H9 (cell line): ENCODE data around the gene AQP5. TPM values are rescaled to one million over a fixed set of nuclear protein-coding genes. Genes with fewer than 3 reads are reported as not detected.

Source experiments
- DNase-seq: peaks from one replicate; pipeline ENCODE4 v3.0.0-alpha.2; 2017
- H2AFZ ChIP-seq: one replicate; pipeline ENCODE4 v1.6.1; 2013; ENCODE audit warnings: mild to moderate bottlenecking, low read length, control low read depth, moderate library complexity
- H2AK5ac ChIP-seq: 2 replicates; pipeline ENCODE4 v1.6.1; 2013; ENCODE audit warnings: low read length, control low read depth, mixed read lengths; ENCODE audit not compliant: insufficient read length
- H2BK120ac ChIP-seq: one replicate; pipeline ENCODE4 v1.6.1; 2013; ENCODE audit warnings: low read depth, mild to moderate bottlenecking, low read length, control low read depth, inconsistent platforms; ENCODE audit not compliant: poor library complexity, severe bottlenecking
- H2BK12ac ChIP-seq: 2 replicates; pipeline ENCODE4 v1.6.1; 2013; ENCODE audit warnings: low read length, control low read depth, mixed read lengths, low read depth; ENCODE audit not compliant: insufficient read length
- H2BK15ac ChIP-seq: 2 replicates; pipeline ENCODE4 v1.6.1; 2013; ENCODE audit warnings: low read depth, low read length, control low read depth
- H2BK20ac ChIP-seq: one replicate; pipeline ENCODE4 v1.6.1; 2013; ENCODE audit warnings: low read depth, mild to moderate bottlenecking, low read length, control low read depth, inconsistent platforms; ENCODE audit not compliant: poor library complexity, severe bottlenecking
- H2BK5ac ChIP-seq: 2 replicates; pipeline ENCODE4 v1.6.1; 2013; ENCODE audit warnings: low read length, control low read depth, mixed read lengths; ENCODE audit not compliant: insufficient read length
- H3K14ac ChIP-seq: 2 replicates; pipeline ENCODE4 v1.6.1; 2013; ENCODE audit warnings: low read length, control low read depth; ENCODE audit not compliant: insufficient read depth
- H3K18ac ChIP-seq: 2 replicates; pipeline ENCODE4 v1.6.1; 2013; ENCODE audit warnings: low read depth, mild to moderate bottlenecking, mixed read lengths, low read length, control low read depth; ENCODE audit not compliant: insufficient read length
- H3K23ac ChIP-seq: 2 replicates; pipeline ENCODE4 v1.6.1; 2013; ENCODE audit warnings: low read length, control low read depth, mixed read lengths, low read depth; ENCODE audit not compliant: insufficient read length
- H3K23me2 ChIP-seq: 2 replicates; pipeline ENCODE4 v1.6.1; 2013; ENCODE audit warnings: low read depth, mild to moderate bottlenecking, mixed read lengths, low read length, control low read depth; ENCODE audit not compliant: insufficient read length, poor library complexity, severe bottlenecking
- H3K27ac ChIP-seq: 2 replicates; pipeline ENCODE4 v1.5.1; 2013; ENCODE audit warnings: low read length, control low read depth, mixed read lengths, low read depth; ENCODE audit not compliant: insufficient read length
- H3K27me3 ChIP-seq: 2 replicates; pipeline ENCODE4 v1.6.1; 2013; ENCODE audit warnings: low read length, control low read depth, inconsistent platforms; ENCODE audit not compliant: insufficient read depth
- H3K4ac ChIP-seq: 2 replicates; pipeline ENCODE4 v1.6.1; 2013; ENCODE audit warnings: low read depth, mild to moderate bottlenecking, control low read depth, inconsistent platforms, low read length, moderate library complexity
- H3K4me1 ChIP-seq: 2 replicates; pipeline ENCODE4 v1.6.1; 2013; ENCODE audit warnings: low read length, control low read depth, inconsistent platforms; ENCODE audit not compliant: insufficient read depth
- H3K4me2 ChIP-seq: 2 replicates; pipeline ENCODE4 v1.6.1; 2013; ENCODE audit warnings: low read length, control low read depth, mixed read lengths; ENCODE audit not compliant: insufficient read length, insufficient read depth
- H3K56ac ChIP-seq: 2 replicates; pipeline ENCODE4 v1.6.1; 2013; ENCODE audit warnings: low read depth, mild to moderate bottlenecking, mixed read lengths, low read length, control low read depth; ENCODE audit not compliant: insufficient read length
- H3K79me1 ChIP-seq: 2 replicates; pipeline ENCODE4 v1.6.1; 2013; ENCODE audit warnings: low read depth, mild to moderate bottlenecking, moderate library complexity, low read length, control low read depth, inconsistent platforms; ENCODE audit not compliant: insufficient read depth, poor library complexity, severe bottlenecking
- H3K79me2 ChIP-seq: 2 replicates; pipeline ENCODE4 v1.6.1; 2013; ENCODE audit warnings: low read length, control low read depth, inconsistent platforms; ENCODE audit not compliant: insufficient read depth
- H3K9ac ChIP-seq: 2 replicates; pipeline ENCODE4 v1.6.1; 2013; ENCODE audit warnings: low read length, control low read depth, mixed read lengths; ENCODE audit not compliant: insufficient read length; ENCODE audit errors: extremely low read depth
- H3K9me3 ChIP-seq: one replicate; pipeline ENCODE4 v1.6.1; 2013; ENCODE audit warnings: low read depth, low read length, inconsistent platforms; ENCODE audit not compliant: control insufficient read depth
- H3T11ph ChIP-seq: one replicate; pipeline ENCODE4 v1.6.1; 2013; ENCODE audit warnings: mild to moderate bottlenecking, low read length, control low read depth, inconsistent platforms
- H4K20me1 ChIP-seq: one replicate; pipeline ENCODE4 v1.6.1; 2013; ENCODE audit not compliant: control insufficient read depth, insufficient read length, insufficient read depth
- H4K5ac ChIP-seq: 2 replicates; pipeline ENCODE4 v1.6.1; 2013; ENCODE audit warnings: low read depth, mild to moderate bottlenecking, mixed read lengths, low read length, control low read depth; ENCODE audit not compliant: insufficient read length
- H4K8ac ChIP-seq: replicated peaks from 2 replicates; pipeline ENCODE4 v1.6.1; 2013; ENCODE audit warnings: low read length, control low read depth, mixed read lengths, low read depth; ENCODE audit not compliant: insufficient read length
- H4K91ac ChIP-seq: 2 replicates; pipeline ENCODE4 v1.6.1; 2013; ENCODE audit warnings: low read depth, mild to moderate bottlenecking, moderate library complexity, mixed read lengths, low read length, control low read depth; ENCODE audit not compliant: insufficient read length
- H3K27ac Mint-ChIP-seq, 3 experiments: 2 replicates in 2 of 3; 3 replicates in 1 of 3; pipeline ENCODE4 v1.8.0; 2020 to 2021; ENCODE audit warnings: mixed read lengths in 3 of 3, mild to moderate bottlenecking in 1 of 3, moderate library complexity in 1 of 3
- H3K27me3 Mint-ChIP-seq: 2 replicates; pipeline ENCODE4 v1.8.0; 2021; ENCODE audit warnings: low read depth, mild to moderate bottlenecking, moderate library complexity, mixed read lengths
- H3K36me3 Mint-ChIP-seq, 3 experiments: 2 replicates in 2 of 3; 3 replicates in 1 of 3; pipeline ENCODE4 v1.8.0; 2020 to 2021; ENCODE audit warnings: low read depth in 3 of 3, mixed read lengths in 3 of 3; ENCODE audit not compliant: insufficient read depth in 1 of 3
- H3K4me1 Mint-ChIP-seq, 2 experiments: 2 replicates each; pipeline ENCODE4 v1.8.0; 2020; ENCODE audit warnings: mixed read lengths in 2 of 2
- H3K4me3 Mint-ChIP-seq, 2 experiments: 2 replicates in 1 of 2; 3 replicates in 1 of 2; pipeline ENCODE4 v1.8.0; 2020 to 2021; ENCODE audit warnings: mild to moderate bottlenecking in 2 of 2, mixed read lengths in 2 of 2, moderate library complexity in 1 of 2
- H3K9me3 Mint-ChIP-seq, 2 experiments: 2 replicates in 1 of 2; 3 replicates in 1 of 2; pipeline ENCODE4 v1.8.0; 2020; ENCODE audit warnings: mild to moderate bottlenecking in 2 of 2, mixed read lengths in 2 of 2, moderate library complexity in 1 of 2
- WGBS: extraction: QIAGEN DNeasy Blood & Tissue Kit; methylation state at CpG from one replicate; pipeline ENCODE4 v1.1.7; 2013; ENCODE audit warnings: missing lambda C conversion rate, low lambda C conversion rate, mixed read lengths; ENCODE audit not compliant: insufficient read length; ENCODE audit errors: extremely low coverage; 5-methylcytosine and 5-hydroxymethylcytosine counted together
- total RNA-seq: library from RNA; stranded (reverse); gene quantifications from 2 replicates; pipeline ENCODE4 v1.2.1, GENCODE V29; 2021
- TF ChIP-seq, protein P1 (sequence below): fragments of 200-600 bp; sonication (generic); conservative IDR thresholded peaks from 3 replicates; pipeline ENCODE4 v1.8.0; 2021; ENCODE audit warnings: antibody characterized with exemption, mild to moderate bottlenecking

The AQP5 gene
- total RNA-seq, 1 experiment from 2014 or later = 2.8 TPM

- Mint-ChIP-seq H3K4me3 (no peak overlapping the region), H3K9me3 (no peaks in the 10 kb centered on the region), H3K4me1 (peaks cover 26 to 31% of the 10 kb centered on the region in 2 experiments), H3K36me3 (no peaks in the 10 kb centered on the region; a peak in 1 of 7 replicates), H3K27ac (no peak overlapping the region; a peak in 1 of 7 replicates), H3K27me3 (peaks cover 46% of the 10 kb centered on the region)
- Histone ChIP-seq H3T11ph (no peak overlapping the region), H3K27ac (no peak overlapping the region), H3K79me2 (no peaks in the 10 kb centered on the region), H3K4me2 (no peak overlapping the region), H2AK5ac (no peak overlapping the region), H2BK5ac (no peak overlapping the region), H3K56ac (no peak overlapping the region), H3K14ac (no peak overlapping the region), H3K4me1 (peaks cover 11% of the 10 kb centered on the region; the same call in 1 of the 2 replicates), H2BK120ac (no peak overlapping the region), H3K23me2 (peaks cover 5% of the 10 kb centered on the region), H3K79me1 (no peaks in the 10 kb centered on the region), H2BK12ac (no peak overlapping the region), H4K20me1 (no peaks in the 10 kb centered on the region), H3K9ac (no peak overlapping the region), H2AFZ (no peak overlapping the region), H2BK20ac (no peak overlapping the region), H4K8ac (no peak overlapping the region), H3K4ac (no peak overlapping the region), H4K5ac (no peak overlapping the region), H3K18ac (no peak overlapping the region), H3K23ac (no peak overlapping the region), H3K9me3 (no peaks in the 10 kb centered on the region), H2BK15ac (no peak overlapping the region), H3K27me3 (peaks cover 10% of the 10 kb centered on the region), H4K91ac (no peak overlapping the region)
- DNase-seq = no peak
- TF ChIP-seq, protein P1, sequence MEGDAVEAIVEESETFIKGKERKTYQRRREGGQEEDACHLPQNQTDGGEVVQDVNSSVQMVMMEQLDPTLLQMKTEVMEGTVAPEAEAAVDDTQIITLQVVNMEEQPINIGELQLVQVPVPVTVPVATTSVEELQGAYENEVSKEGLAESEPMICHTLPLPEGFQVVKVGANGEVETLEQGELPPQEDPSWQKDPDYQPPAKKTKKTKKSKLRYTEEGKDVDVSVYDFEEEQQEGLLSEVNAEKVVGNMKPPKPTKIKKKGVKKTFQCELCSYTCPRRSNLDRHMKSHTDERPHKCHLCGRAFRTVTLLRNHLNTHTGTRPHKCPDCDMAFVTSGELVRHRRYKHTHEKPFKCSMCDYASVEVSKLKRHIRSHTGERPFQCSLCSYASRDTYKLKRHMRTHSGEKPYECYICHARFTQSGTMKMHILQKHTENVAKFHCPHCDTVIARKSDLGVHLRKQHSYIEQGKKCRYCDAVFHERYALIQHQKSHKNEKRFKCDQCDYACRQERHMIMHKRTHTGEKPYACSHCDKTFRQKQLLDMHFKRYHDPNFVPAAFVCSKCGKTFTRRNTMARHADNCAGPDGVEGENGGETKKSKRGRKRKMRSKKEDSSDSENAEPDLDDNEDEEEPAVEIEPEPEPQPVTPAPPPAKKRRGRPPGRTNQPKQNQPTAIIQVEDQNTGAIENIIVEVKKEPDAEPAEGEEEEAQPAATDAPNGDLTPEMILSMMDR = no peak
- no CpG with 5 or more reads among the region's 6 CpGs for WGBS
Observed at GRCh38 chr12:49956663-49957569, 4.8 kb upstream of the AQP5 start.
